Fibroblast of lung (primary cell): ENCODE results near the gene NPC2. TPM values are rescaled to one million over a fixed set of nuclear protein-coding genes. Genes with fewer than 3 reads are reported as not detected.

Source experiments
- DNase-seq, 2 donors: peaks; one replicate each; pipeline versions ENCODE4 v3.0.0 to v3.0.0-alpha.2; 2010; ENCODE audit warnings: low read depth in 2 of 2
- H2AFZ ChIP-seq: 2 replicates; pipeline ENCODE4 v1.5.1; 2012; ENCODE audit warnings: low read length, control low read depth, inconsistent platforms
- H3K27ac ChIP-seq: 2 replicates; pipeline ENCODE4 v1.5.1; 2011; ENCODE audit warnings: low read length, control low read depth; ENCODE audit not compliant: insufficient read depth
- H3K27me3 ChIP-seq: 2 replicates; pipeline ENCODE4 v1.5.1; 2011; ENCODE audit warnings: mild to moderate bottlenecking, low read length; ENCODE audit not compliant: control insufficient read depth, insufficient read depth
- H3K36me3 ChIP-seq: 2 replicates; pipeline ENCODE4 v1.5.1; 2011; ENCODE audit warnings: low read length; ENCODE audit not compliant: control insufficient read depth, insufficient read depth
- H3K4me1 ChIP-seq: 2 replicates; pipeline ENCODE4 v1.5.1; 2011; ENCODE audit warnings: low read length; ENCODE audit not compliant: control insufficient read depth, insufficient read depth; ENCODE audit errors: extremely low read depth
- H3K4me2 ChIP-seq: 2 replicates; pipeline ENCODE4 v1.5.1; 2011; ENCODE audit warnings: low read length, control low read depth; ENCODE audit not compliant: insufficient read depth; ENCODE audit errors: extremely low read depth
- H3K4me3 ChIP-seq, 4 experiments: fragments of 200-600 bp in 1 of 4; sonication (generic) in 1 of 4; replicated peaks in 1 of 4; 2 replicates each; pipeline ENCODE4 v1.5.1; 2011 to 2016; ENCODE audit warnings: low read length in 4 of 4, low read depth in 3 of 4, mild to moderate bottlenecking in 3 of 4, control low read depth in 2 of 4, inconsistent platforms in 1 of 4, mixed read lengths in 1 of 4; ENCODE audit not compliant: insufficient read depth in 1 of 4; ENCODE audit errors: control extremely low read depth in 1 of 4
- H3K79me2 ChIP-seq: 2 replicates; pipeline ENCODE4 v1.5.1; 2012; ENCODE audit warnings: mild to moderate bottlenecking, low read length, inconsistent platforms; ENCODE audit not compliant: control insufficient read depth, insufficient read depth
- H3K9ac ChIP-seq: 2 replicates; pipeline ENCODE4 v1.5.1; 2011; ENCODE audit warnings: mild to moderate bottlenecking, low read length, control low read depth; ENCODE audit not compliant: insufficient read depth
- H3K9me3 ChIP-seq: 2 replicates; pipeline ENCODE4 v1.5.1; 2012; ENCODE audit warnings: low read depth, low read length; ENCODE audit not compliant: control insufficient read depth, insufficient read depth
- H4K20me1 ChIP-seq: 2 replicates; pipeline ENCODE4 v1.5.1; 2011; ENCODE audit warnings: low read length; ENCODE audit not compliant: control insufficient read depth, insufficient read depth; ENCODE audit errors: extremely low read depth
- EZH2 ChIP-seq: IDR thresholded peaks from 2 replicates; pipeline ENCODE4 v1.5.1; 2012; ENCODE audit warnings: low read length, control low read depth, mild to moderate bottlenecking; ENCODE audit errors: missing control alignments
- polyA plus RNA-seq, 2 donors: library from polyadenylated mRNA; depleted of rRNA in 1 of 2; stranded (reverse) in 1 of 2; unstranded in 1 of 2; fragments of >200 nt; gene quantifications; 2 replicates each; pipeline ENCODE4 v1.2.1, GENCODE V29; 2011 to 2012; ENCODE audit warnings: missing spikeins in 1 of 2
- total RNA-seq: library from RNA; depleted of rRNA; stranded (reverse); fragments of >200 nt; gene quantifications from 2 replicates; pipeline ENCODE4 v1.2.1, GENCODE V29; 2014
- TF ChIP-seq, protein P1 (sequence below), 2 donors: IDR thresholded peaks in 1 of 2; conservative IDR thresholded peaks in 1 of 2; 1 replicate in 1 of 2; 2 replicates in 1 of 2; pipeline ENCODE4 v1.5.1; 2011 to 2012; ENCODE audit warnings: low read length in 2 of 2, control low read depth in 1 of 2, inconsistent platforms in 1 of 2, low read depth in 1 of 2, mild to moderate bottlenecking in 1 of 2

Gene NPC2
- total and polyA plus RNA-seq, 2 donors (not counting 1 experiment from before 2014, with no cell fraction given) = 238 to 275 TPM

DNA sequence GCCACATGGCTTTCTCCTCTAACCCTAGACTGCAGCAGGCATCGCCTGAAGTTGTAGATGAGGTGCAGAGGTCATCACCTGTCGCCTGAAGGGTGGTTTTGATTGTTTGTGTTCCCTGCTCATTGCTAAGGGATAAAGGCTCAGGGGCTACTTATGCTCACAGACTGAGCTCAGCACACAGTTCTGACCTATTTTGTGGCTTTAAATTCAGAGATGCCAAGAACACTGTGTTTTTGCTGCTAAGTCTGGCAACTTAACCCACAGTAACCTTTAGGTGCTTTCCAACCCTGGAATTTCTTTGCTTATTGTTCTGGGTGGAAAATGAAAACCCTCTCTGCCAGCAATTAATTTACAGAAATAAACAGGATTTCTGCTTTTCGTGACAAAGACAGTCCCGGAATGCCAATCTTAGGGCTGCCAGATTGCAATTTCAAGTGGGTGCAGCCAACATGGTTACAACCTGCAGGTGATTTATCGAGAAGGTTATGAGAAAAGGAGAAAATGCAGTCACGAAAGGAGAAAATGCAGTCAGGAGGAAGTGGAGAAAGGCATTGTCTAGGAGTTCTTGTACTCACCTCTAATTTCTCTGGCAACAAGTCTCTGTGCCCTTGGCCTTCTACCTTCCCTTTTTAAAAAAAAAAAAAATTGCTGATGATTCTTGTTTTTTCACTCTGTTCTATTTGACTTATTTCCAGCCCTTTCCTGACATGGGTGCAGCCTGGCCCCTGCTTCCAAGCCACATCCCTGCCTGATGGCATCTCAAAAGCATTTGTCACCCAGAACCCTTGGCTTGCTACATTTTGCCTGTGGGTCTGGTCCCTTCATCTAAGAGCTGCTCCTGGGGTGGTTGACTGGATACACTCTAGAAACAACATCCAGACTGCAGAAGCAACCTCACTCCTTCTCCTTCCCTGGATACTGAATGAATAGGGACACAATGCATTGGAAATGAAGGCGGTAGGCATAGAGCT lies 23.3 kb downstream of the NPC2 start:
- H3K4me3 ChIP-seq = no peak overlapping the region
- H3K9ac ChIP-seq = no peak overlapping the region
- no peak overlapping the region for H3K27ac ChIP-seq
- no peaks in the 10 kb centered on the region for H3K9me3 ChIP-seq
- H3K4me1 ChIP-seq = no peaks in the 10 kb centered on the region
- H4K20me1 ChIP-seq = no peaks in the 10 kb centered on the region
- H3K4me2 ChIP-seq = no peak overlapping the region
- H3K36me3 ChIP-seq = no peaks in the 10 kb centered on the region
- no peaks in the 10 kb centered on the region for H3K27me3 ChIP-seq
- H3K79me2 ChIP-seq = no peaks in the 10 kb centered on the region
- DNase-seq = no peak
- no peak overlapping the region for H2AFZ ChIP-seq
- TF ChIP-seq, protein P1, sequence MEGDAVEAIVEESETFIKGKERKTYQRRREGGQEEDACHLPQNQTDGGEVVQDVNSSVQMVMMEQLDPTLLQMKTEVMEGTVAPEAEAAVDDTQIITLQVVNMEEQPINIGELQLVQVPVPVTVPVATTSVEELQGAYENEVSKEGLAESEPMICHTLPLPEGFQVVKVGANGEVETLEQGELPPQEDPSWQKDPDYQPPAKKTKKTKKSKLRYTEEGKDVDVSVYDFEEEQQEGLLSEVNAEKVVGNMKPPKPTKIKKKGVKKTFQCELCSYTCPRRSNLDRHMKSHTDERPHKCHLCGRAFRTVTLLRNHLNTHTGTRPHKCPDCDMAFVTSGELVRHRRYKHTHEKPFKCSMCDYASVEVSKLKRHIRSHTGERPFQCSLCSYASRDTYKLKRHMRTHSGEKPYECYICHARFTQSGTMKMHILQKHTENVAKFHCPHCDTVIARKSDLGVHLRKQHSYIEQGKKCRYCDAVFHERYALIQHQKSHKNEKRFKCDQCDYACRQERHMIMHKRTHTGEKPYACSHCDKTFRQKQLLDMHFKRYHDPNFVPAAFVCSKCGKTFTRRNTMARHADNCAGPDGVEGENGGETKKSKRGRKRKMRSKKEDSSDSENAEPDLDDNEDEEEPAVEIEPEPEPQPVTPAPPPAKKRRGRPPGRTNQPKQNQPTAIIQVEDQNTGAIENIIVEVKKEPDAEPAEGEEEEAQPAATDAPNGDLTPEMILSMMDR (conservative IDR thresholded peaks at IDR 0.05 in 1 of 2, IDR thresholded peaks at IDR 0.05 in 1 of 2; ENCODE audit: low read depth in 1 of 2, low read length in 2 of 2) = no peak
- no peak for TF ChIP-seq EZH2

DNA sequence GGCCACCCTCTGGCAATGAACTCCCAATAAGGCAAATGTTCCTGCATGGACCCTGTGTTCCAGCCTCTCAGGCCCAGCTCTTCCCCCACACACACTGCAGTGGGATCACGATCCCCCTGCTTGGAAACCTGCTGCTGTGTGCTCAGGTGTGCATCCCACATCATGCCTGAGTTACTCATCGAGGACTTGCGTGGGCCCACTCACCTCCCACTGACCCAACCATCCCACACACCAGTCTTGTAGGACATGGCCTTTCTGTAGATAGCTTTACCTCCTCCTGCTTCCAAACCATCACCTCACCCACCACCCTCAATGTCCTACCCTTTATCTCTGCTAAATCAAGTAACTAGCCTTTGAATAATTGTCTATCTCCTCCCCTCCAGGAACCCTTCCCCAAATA lies 24.6 kb downstream of the NPC2 start:
- TF ChIP-seq EZH2 = no peak
- Histone ChIP-seq H3K9me3 (no peaks in the 10 kb centered on the region), H3K79me2 (no peaks in the 10 kb centered on the region), H3K4me2 (no peak overlapping the region), H3K4me3 (no peak overlapping the region), H3K9ac (no peak overlapping the region), H3K4me1 (no peaks in the 10 kb centered on the region), H2AFZ (no peak overlapping the region), H3K27ac (no peak overlapping the region), H4K20me1 (no peaks in the 10 kb centered on the region), H3K27me3 (peaks cover 7% of the 10 kb centered on the region), H3K36me3 (no peaks in the 10 kb centered on the region)
- DNase-seq = no peak

DNA sequence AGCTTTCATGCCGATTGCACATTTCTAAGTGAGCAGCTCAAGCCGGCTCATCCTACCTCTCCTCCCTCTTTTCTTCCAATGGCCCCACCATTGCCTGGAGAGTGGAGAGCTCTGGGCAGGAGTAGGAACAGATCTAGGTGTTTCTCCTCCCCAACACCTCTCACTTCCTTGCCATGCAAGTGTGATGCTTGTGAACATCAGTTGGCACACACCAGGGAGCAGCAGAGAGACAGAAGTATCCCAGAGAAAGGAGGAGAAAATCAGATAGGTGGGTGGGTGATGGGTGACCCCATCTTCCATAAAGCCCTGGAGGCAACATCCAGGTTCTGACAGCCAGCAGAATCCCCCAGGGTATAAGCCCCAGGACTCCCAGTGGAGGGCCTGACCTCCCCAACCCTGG lies 27.8 kb downstream of the NPC2 start:
- Histone ChIP-seq H3K4me1 (no peaks in the 10 kb centered on the region), H3K9ac (no peak overlapping the region), H4K20me1 (no peaks in the 10 kb centered on the region), H2AFZ (no peak overlapping the region), H3K9me3 (no peaks in the 10 kb centered on the region), H3K36me3 (no peaks in the 10 kb centered on the region), H3K79me2 (no peaks in the 10 kb centered on the region), H3K27me3 (peaks cover 9% of the 10 kb centered on the region), H3K27ac (no peak overlapping the region), H3K4me3 (no peak overlapping the region), H3K4me2 (no peak overlapping the region)
- no peak for DNase-seq
- TF ChIP-seq EZH2 = no peak
- TF ChIP-seq, protein P1 (conservative IDR thresholded peaks at IDR 0.05 in 1 of 2, IDR thresholded peaks at IDR 0.05 in 1 of 2; ENCODE audit: low read depth in 1 of 2, low read length in 2 of 2) = no peak
